ENCODE measurements around the gene RAD18.

DNA sequence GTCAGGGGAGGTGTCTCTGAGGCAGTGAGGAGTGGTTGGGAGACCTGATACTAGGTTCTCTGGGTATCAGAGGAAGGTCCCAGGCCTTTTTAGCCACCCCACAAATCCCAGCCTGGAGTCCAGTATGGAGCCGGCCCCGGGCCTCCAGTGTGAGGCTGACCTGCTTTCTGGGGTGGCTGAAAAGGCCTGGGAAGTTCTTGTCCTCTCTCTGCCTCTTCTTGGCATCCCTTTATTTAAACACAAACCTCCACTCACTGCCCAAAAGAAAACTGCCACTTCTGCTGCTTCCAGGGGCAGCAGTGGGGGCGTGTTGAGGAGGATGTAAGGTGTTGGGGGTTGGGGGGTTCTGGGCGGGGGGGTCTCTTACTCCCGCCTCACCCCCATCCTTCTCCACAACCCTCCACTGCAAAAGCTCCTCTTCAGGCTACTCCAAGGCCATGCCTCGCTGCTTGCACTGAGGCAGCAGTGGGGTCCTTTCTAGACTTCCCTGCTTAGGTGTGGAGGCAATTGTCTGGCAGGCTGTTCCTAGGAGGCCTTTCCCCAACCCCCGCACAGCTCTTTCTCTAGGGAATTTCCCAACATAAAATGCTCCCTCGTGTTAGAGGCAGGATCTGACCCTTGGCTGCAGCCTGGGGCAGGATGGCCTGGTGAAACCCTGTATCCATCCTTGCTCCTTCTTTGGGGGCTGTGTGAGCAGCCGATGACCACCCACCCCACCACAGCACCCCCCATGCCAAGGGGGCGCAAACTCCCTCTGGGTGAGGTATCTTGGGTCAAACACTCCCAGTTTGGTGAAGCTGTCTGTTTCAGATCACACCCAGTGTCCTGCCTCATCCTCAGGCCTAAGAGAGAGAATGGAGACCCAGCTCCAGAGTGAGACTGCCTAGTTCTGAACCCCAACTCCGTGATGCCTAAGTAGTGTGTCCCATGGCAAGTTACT lies 12.1 kb upstream of the RAD18 start:
- TF ChIP-seq GATA3 (IDR thresholded peaks at IDR 0.05; ENCODE audit: low read depth, low read length) = no peak
- no peak for TF ChIP-seq GATA2 (IDR thresholded peaks at IDR 0.05; ENCODE audit: low read depth, low read length)

Measured in SH-SY5Y (cell line).